Measurements from ENCODE around the gene TTC23.

The TTC23 gene

DNA sequence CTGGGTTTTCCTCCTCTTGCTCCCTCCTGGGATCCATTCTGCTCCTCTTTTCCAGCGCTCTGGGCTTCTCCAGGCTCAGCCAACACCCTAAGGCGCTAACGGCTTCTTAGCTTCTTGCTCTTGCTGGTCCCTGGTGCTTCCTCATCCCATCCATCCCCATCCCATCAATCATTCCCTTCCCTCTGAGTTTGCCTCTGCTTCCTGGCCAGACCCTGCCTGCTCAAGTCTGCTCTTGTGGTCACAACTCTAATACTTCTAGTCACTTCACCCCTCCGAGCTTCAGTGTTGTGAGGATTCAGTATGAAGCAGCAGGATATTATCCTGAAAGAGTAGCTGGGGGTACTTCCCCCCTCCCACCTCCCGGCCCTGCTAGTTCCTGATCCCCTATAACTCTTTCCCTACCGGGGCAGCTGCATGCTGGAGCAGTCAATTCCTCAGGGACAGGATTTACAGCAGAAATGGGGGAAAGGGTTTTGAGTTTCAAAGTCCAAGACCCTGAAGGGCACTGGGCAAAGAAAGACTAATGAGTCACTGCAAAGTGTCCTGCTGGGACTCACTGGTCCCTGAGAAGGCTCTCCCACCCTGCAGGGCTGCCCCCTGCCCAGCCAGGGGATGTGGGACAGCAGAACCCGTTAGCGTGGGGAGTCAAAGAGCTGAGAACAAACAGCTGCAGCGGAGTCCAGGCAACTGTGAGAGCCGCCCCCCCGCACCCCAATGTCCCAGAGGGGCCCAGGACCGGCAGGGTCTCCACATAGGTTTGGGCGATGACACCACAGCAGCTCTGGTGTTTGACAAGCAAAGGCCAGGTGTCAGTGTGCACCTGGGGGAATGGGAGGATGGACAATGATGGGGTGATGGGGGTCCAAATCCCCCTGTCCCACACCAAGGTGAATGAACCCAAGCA lies 146.8 kb downstream of the TTC23 start:
- no peak for DNase-seq (ENCODE audit: low spot score)

DNA sequence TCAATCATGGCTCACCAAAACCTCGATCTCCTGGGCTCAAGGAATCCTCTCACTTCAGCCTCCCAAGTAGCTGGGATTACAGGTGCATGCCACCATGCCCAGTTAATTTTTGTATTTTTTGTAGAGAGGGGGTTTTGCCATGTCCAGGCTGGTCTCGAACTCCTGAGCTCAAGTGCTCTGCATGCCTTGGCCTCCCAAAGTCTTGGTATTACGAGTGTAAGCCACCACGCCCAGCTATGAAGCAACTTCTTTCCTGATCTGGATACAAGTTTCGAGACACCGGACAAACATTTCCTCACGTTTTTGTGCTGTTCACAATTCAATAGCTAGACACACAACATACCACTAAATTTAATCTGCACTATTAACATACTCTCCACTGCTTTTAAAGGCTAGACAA lies 147.9 kb downstream of the TTC23 start:
- DNase-seq (ENCODE audit: low spot score) = no peak

DNA sequence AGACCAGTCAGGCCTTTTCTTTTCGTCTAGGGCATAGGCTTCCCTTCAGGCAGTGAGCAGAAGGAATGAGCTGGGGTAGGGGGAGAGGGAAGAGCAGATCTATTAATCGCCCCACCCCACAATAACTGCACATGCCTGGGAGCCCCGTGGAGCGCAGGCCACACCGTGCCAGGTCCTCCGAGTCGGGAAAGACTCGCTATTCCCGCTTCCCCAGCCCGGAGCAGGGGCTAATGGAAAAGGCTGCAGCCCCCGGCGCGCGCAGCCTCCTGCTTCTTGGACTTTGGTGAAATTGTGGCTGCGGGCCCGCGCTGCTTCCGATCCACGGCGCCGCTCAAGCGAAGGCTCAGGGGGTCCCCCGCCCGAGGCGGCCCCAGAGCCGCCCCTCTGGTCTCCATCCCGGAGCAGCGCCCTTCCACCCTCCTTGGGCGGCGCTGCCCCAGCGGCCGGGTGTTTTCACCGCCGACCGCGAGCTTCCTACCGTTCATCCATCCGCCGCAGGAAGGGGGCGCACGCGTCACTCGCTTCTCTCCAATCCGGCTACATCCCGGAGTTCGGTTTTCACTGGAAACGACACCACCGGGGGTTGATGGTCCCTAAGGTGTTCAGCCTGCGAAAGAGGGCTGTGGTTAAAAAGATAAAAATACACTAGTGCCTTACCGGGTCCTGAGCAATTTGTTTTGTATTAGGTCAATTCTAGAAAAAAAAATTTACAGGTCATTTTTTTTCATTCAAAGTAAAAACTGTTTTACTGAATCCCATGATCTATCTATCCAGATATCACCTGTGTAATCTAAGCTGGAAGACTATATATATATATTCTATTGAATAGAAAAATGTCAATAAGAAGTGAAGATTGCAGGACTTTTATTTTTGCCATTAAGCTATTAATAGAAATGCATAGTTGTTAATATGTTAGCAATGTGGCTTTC lies 148.9 kb downstream of the TTC23 start:
- peak; percentile 60 for DNase-seq (ENCODE audit: low spot score)

DNA sequence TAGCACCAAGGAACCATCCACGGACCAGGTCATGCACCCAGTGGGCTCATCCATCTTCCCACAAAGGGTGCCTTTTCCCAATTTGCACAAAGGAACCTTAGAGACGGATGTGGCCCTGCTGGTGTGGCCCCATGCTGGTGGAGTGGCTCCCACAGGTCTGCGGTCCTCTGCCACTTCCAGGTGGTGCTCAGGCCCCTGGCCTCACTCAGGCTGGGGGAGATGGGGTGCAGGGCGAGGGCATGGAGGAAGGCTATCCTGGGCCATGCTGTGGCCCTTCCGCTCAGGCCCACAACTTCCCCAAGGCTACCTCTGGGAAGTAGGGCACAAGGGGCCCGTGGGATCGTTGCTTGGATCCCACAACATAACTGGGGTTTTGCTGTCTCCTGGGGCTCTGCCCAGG lies 149.7 kb downstream of the TTC23 start:
- DNase-seq (ENCODE audit: low spot score) = no peak

DNA sequence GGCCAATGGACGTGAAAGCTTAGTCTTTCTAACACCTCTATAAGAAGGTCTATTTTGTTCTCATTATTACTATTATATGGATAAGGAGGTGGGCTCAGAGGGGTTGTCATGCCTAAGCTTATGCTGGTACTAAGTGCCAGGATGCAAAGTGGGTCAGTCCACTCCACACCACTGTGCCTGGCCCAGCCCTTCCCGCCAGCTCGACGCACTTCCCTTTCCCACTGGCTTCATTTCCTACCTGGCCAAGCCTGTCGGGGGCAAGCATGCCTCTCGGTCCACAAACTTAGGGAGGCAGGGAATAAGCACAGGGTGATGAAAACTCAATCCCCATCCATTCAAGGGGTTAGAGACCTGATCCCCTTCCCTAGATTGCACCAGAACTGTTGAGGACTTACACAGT lies 150.4 kb downstream of the TTC23 start:
- no peak for DNase-seq (ENCODE audit: low spot score)

- no peak for DNase-seq (ENCODE audit: low spot score)
Observed at GRCh38 chr15:99098426-99098825, 151.0 kb downstream of the TTC23 start.

- DNase-seq (ENCODE audit: low spot score) = no peak
Observed at GRCh38 chr15:99097441-99098410, 151.7 kb downstream of the TTC23 start.

DNA sequence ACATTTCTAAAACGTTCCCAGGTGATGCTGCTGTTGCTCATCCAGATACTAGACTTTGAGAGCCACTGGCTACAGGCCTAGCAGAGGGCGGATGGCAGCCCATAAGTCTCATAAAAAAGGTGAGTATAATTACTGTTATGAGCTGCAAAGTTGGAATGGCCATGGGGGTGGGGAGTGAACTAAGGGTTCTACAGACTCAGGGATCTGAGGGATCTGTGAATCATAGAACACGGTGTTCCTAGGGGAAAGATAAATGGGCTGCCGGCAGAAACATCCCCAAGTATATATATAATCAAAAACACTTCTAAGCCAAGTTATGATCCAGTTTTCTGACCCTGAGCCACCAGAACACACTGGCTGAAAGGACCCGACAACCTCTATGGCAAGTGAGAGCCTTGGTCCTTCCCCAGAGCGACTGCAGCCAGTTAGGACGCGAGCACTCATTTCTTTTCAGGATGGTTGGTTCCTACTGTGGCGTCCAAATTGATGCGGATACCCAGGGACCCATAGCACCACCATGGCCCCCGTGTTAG lies 152.4 kb downstream of the TTC23 start:
- no peak for DNase-seq (ENCODE audit: low spot score)

- no peak for DNase-seq (ENCODE audit: low spot score)
Observed at GRCh38 chr15:99096173-99096893, 153.0 kb downstream of the TTC23 start.

DNA sequence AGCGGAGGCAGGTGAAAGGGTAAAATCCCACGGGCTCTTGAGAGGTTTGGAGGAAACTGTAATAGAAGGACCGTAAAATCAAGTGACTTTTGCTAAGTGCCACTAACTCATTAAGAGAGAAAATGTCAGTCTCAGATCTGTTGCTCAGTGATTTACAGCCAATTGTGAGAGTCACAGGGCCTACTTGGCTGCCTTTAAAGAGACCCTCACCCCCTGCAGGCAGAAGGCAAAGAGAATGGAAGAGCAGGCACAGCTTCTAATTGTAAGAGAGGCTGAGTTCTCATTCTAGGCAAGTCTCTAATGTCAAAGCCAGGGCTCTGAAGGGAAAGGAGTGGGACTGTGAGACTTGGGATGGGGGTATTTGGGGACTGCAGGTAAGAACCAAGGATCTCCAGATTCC lies 153.8 kb downstream of the TTC23 start:
- no peak for DNase-seq (ENCODE audit: low spot score)

DNA sequence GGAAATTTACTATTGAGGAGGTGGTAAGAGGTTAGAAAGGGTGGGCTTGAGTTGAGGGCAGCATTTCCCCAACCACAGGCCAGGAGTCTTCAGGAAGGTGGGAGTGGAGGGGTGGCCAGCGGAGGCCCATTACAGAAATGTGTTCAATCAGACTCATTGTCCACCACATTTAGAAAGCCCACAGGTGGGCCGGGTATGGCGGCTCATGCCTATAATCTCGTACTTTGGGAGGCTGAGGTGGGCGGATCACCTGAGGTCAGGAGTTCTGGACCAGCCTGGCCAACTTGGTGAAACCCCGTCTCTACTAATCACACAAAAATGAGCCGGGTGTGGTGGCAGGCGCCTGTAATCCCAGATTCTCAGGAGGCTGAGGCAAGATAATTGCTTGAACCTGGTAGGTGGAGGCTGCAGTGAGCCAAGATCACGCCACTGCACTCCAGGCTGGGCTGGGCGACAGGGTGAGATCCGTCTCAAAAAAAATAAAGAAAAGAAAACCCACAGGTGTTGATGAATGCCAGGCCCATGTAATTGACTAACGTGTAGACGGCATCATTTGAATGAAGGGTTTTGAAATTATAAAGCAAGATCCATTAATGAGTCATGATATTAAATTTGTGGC lies 156.7 kb downstream of the TTC23 start:
- DNase-seq (ENCODE audit: low spot score) = no peak

- DNase-seq (ENCODE audit: low spot score) = no peak
Observed at GRCh38 chr15:99090938-99091337, 158.4 kb downstream of the TTC23 start.

DNA sequence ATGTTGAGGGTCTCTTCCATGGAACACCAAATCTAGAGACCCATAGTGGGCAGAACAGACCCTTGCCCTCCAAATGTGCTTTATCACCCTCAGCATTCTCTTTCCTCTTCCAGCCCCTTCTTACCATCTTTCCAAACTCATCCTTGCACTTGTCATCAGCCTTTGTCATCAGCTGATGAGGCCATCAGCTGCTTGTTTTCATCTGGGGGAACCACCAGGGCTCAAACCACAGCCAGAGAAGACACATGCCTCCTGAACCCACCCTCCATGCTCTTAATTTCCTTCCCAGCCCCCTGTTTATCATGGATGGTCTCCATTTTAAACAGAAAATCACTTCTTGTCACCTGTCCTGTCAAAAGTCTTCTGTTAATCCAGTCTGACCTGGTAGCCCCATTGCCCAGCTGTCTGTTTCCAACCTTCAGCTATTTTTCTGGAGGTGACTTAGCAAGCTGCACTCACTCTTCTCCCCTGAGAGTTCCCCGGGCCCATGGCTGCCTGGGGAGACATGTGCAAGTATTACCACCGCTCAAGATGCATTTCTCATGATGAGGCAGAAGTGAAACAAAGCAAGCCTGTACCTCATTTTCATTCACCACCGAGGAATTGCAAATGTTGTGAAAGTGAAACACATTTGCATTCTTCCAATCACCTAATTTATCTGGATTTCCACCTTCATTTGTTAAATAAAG lies 159.2 kb downstream of the TTC23 start:
- peak; percentile 3 for DNase-seq (ENCODE audit: low spot score)

- DNase-seq (ENCODE audit: low spot score) = no peak
Observed at GRCh38 chr15:99087405-99087943, 161.9 kb downstream of the TTC23 start.

- DNase-seq (ENCODE audit: low spot score) = no peak
Observed at GRCh38 chr15:99086327-99086667, 163.1 kb downstream of the TTC23 start.

Measured in activated CD4-positive, alpha-beta T cell treated with anti-CD3 and anti-CD28 coated beads, Interleukin-2, Interleukin-4, amounts not matched to agents 100 ng/mL and 50 ng/mL, durations not matched to agents 16 hours and 8 hours (primary cell).